HCT116 (cell line): Measurements from ENCODE around the gene CHST11. TPM values are rescaled to one million over a fixed set of nuclear protein-coding genes. Genes with fewer than 3 reads are reported as not detected.

Source experiments
- ATAC-seq: fragments of 200-7000 bp; cut with Tn5 transposase; 2 replicates; pipeline ENCODE4 v1.9.1; 2020; ENCODE audit warnings: mild to moderate bottlenecking, moderate library complexity
- BruUV-seq: library from RNA; stranded (reverse); fragments of 400-500 nt; replicated peaks from 2 replicates; lab custom pipeline; 2021; lab: Mats Ljungman, UMichigan
- CTCF ChIA-PET: fragments of 300-600 bp; sonication (Branson Sonifier 250); formaldehyde crosslinking; loops from one replicate; lab custom pipeline; 2021; ENCODE audit warnings: antibody characterized with exemption; lab: Charles Lee
- POLR2A ChIA-PET: fragments of 300-600, 350-600 bp; sonication (Branson Sonifier 250); formaldehyde crosslinking; loops from one replicate; lab custom pipeline; 2021; ENCODE audit warnings: antibody characterized with exemption; lab: Charles Lee
- RAD21 ChIA-PET, 2 experiments: fragments of 300-600 bp; sonication (Branson Sonifier 250); formaldehyde crosslinking; loops; one replicate each; lab custom pipeline; 2023; ENCODE audit warnings: low total read pairs in 2 of 2; ENCODE audit not compliant: uncharacterized antibody in 2 of 2, unreplicated experiment in 2 of 2, low non-redundant PET in 1 of 2; lab: Charles Lee
- DNase-seq: peaks from one replicate; pipeline ENCODE4 v3.0.0-alpha.2; 2010; ENCODE audit warnings: low read depth, low spot score
- H2AFZ ChIP-seq: fragments of 200-600 bp; shearing (Covaris generic), sonication (generic); 2 replicates; pipeline ENCODE4 v1.6.1; 2017; ENCODE audit warnings: low read depth, mixed run types, mixed read lengths, antibody characterized with exemption, low read length; ENCODE audit not compliant: poor library complexity, severe bottlenecking
- H3K27ac ChIP-seq: 2 replicates; pipeline ENCODE4 v1.5.1; 2012; ENCODE audit warnings: low read depth, low read length
- H3K27me3 ChIP-seq: fragments of 200-600 bp; sonication (generic); 2 replicates; pipeline ENCODE4 v1.6.1; 2016; ENCODE audit warnings: mixed run types, low read length, mixed read lengths; ENCODE audit not compliant: insufficient read depth
- H3K36me3 ChIP-seq, 2 experiments: fragments of 200-500 bp in 1 of 2; fragments of 200-600 bp in 1 of 2; sonication (Bioruptor generic) in 1 of 2; sonication (generic) in 1 of 2; 2 replicates each; pipeline versions ENCODE4 v1.5.1 to v1.6.1; 2014 to 2016; ENCODE audit warnings: low read length in 2 of 2, inconsistent platforms in 1 of 2, mixed read lengths in 1 of 2, mixed run types in 1 of 2; ENCODE audit not compliant: insufficient read depth in 2 of 2, control insufficient read depth in 1 of 2
- H3K4me1 ChIP-seq, 2 experiments: fragments of 200-600 bp in 1 of 2; sonication (generic) in 1 of 2; 2 replicates each; pipeline versions ENCODE4 v1.5.1 to v1.6.1; 2012 to 2017; ENCODE audit warnings: low read length in 2 of 2, inconsistent platforms in 1 of 2, mild to moderate bottlenecking in 1 of 2, mixed read lengths in 1 of 2, mixed run types in 1 of 2, moderate library complexity in 1 of 2; ENCODE audit not compliant: insufficient read depth in 2 of 2, control insufficient read depth in 1 of 2
- H3K4me2 ChIP-seq: fragments of 200-600 bp; sonication (generic); 2 replicates; pipeline ENCODE4 v1.6.1; 2017; ENCODE audit warnings: mixed run types, low read length, mixed read lengths
- H3K4me3 ChIP-seq, 2 experiments: fragments of 200-600 bp in 1 of 2; sonication (generic) in 1 of 2; replicated peaks in 1 of 2; 2 replicates each; pipeline ENCODE4 v1.5.1; 2011 to 2016; ENCODE audit warnings: low read length in 2 of 2, control low read depth in 1 of 2, low read depth in 1 of 2, mild to moderate bottlenecking in 1 of 2, mixed read lengths in 1 of 2, mixed run types in 1 of 2
- H3K79me2 ChIP-seq: fragments of 200-600 bp; sonication (generic); 2 replicates; pipeline ENCODE4 v1.6.1; 2017; ENCODE audit warnings: mild to moderate bottlenecking, mixed run types, low read length, moderate library complexity, mixed read lengths; ENCODE audit not compliant: insufficient read depth
- H3K9ac ChIP-seq: fragments of 200-600 bp; sonication (generic); 2 replicates; pipeline ENCODE4 v1.6.1; 2016; ENCODE audit warnings: low read length, mixed read lengths
- H3K9me2 ChIP-seq: fragments of 200-600 bp; sonication (generic), shearing (Covaris generic); 2 replicates; pipeline ENCODE4 v1.6.1; 2017; ENCODE audit warnings: mixed run types, mild to moderate bottlenecking, moderate library complexity; ENCODE audit not compliant: insufficient read depth
- H3K9me3 ChIP-seq, 2 experiments: fragments of 200-500 bp in 1 of 2; fragments of 200-600 bp in 1 of 2; sonication (Bioruptor generic) in 1 of 2; sonication (generic) in 1 of 2; 2 replicates each; pipeline ENCODE4 v1.6.1; 2014 to 2017; ENCODE audit warnings: low read length in 2 of 2, mixed read lengths in 2 of 2, inconsistent platforms in 1 of 2, low read depth in 1 of 2, mild to moderate bottlenecking in 1 of 2, mixed run types in 1 of 2, moderate library complexity in 1 of 2; ENCODE audit not compliant: control insufficient read depth in 1 of 2, insufficient read depth in 1 of 2
- H4K20me1 ChIP-seq: fragments of 200-600 bp; sonication (generic), shearing (Covaris generic); 2 replicates; pipeline ENCODE4 v1.6.1; 2017; ENCODE audit warnings: mixed run types, mild to moderate bottlenecking, moderate library complexity; ENCODE audit not compliant: insufficient read depth
- ATF3 ChIP-seq: IDR thresholded peaks from 2 replicates; pipeline ENCODE4 v1.6.1; 2012
- JUND ChIP-seq: IDR thresholded peaks from 2 replicates; pipeline ENCODE4 v1.6.1; 2012
- POLR2A ChIP-seq: IDR thresholded peaks from 2 replicates; pipeline ENCODE4 v1.7.0; 2011; ENCODE audit warnings: borderline replicate concordance; ENCODE audit not compliant: insufficient read depth, insufficient read length; ENCODE audit errors: extremely low read depth
- YY1 ChIP-seq: IDR thresholded peaks from 2 replicates; pipeline ENCODE4 v1.6.1; 2011; ENCODE audit warnings: low read length, low read depth, moderate library complexity, mild to moderate bottlenecking; ENCODE audit not compliant: insufficient replicate concordance; ENCODE audit errors: extremely low read depth
- intact Hi-C: fragments of 100-400 bp; cut with micrococcal nuclease; formaldehyde crosslinking; loops from 2 replicates; pipeline ENCODE4 v1.10.0; 2022
- total RNA-seq: library from RNA; stranded (reverse); gene quantifications from one replicate; pipeline ENCODE4 v1.2.1, GENCODE V29; 2021; ENCODE audit not compliant: unreplicated experiment
- TF ChIP-seq, protein P1 (sequence below): IDR thresholded peaks from 2 replicates; pipeline ENCODE4 v1.6.1; 2011; ENCODE audit warnings: mild to moderate bottlenecking, low read length, moderate library complexity; ENCODE audit not compliant: insufficient replicate concordance; ENCODE audit errors: extremely low read depth

Gene CHST11
- total RNA-seq, 1 experiment from 2014 or later, result 10.1 TPM

- TF ChIP-seq, protein P1, sequence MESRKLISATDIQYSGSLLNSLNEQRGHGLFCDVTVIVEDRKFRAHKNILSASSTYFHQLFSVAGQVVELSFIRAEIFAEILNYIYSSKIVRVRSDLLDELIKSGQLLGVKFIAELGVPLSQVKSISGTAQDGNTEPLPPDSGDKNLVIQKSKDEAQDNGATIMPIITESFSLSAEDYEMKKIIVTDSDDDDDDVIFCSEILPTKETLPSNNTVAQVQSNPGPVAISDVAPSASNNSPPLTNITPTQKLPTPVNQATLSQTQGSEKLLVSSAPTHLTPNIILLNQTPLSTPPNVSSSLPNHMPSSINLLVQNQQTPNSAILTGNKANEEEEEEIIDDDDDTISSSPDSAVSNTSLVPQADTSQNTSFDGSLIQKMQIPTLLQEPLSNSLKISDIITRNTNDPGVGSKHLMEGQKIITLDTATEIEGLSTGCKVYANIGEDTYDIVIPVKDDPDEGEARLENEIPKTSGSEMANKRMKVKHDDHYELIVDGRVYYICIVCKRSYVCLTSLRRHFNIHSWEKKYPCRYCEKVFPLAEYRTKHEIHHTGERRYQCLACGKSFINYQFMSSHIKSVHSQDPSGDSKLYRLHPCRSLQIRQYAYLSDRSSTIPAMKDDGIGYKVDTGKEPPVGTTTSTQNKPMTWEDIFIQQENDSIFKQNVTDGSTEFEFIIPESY, result no peak
These were observed 193.8 kb downstream of the CHST11 start (continued) for GRCh38 chr12:104650541-104650940.

GRCh38 chr12:104651811-104652210 lies 195.1 kb downstream of the CHST11 start:
- no peaks in the 10 kb centered on the region; the same call in 1 of the 2 replicates for H4K20me1 ChIP-seq
- H3K9me3 ChIP-seq, result no peaks in the 10 kb centered on the region
- H3K4me3 ChIP-seq, result no peak overlapping the region
- no peaks in the 10 kb centered on the region for H3K79me2 ChIP-seq
- no peaks in the 10 kb centered on the region; the same call in 1 of the 2 replicates for H3K27me3 ChIP-seq
- H2AFZ ChIP-seq, result no peak overlapping the region
- no peaks in the 10 kb centered on the region for H3K9me2 ChIP-seq
- ATAC-seq (no peak), DNase-seq (no peak)
- H3K4me2 ChIP-seq, result no peak overlapping the region
- H3K36me3 ChIP-seq, result no peaks in the 10 kb centered on the region
- BruUV-seq, result no TSS peak
- RAD21 ChIA-PET, result interaction anchor here in 1 of 2 experiments (0.5 kb wide), 1 partner anchor 15 kb away, joined by 3 read pairs; no protein-coding TSS in a partner anchor
- H3K27ac ChIP-seq, result no peak overlapping the region
- H3K4me1 ChIP-seq, result no peaks in the 10 kb centered on the region
- TF ChIP-seq JUND (no peak), YY1 (no peak), POLR2A (no peak), ATF3 (no peak)
- CTCF ChIA-PET, result no interaction called here
- H3K9ac ChIP-seq, result no peak overlapping the region
- intact Hi-C loops, result no loop called here
- POLR2A ChIA-PET, result no interaction called here
